Stimulated activated CD8-positive, alpha-beta memory T cell treated with anti-CD3 and anti-CD28 coated beads, Interleukin-4, amount 100 ng/mL, for 24 hours (primary cell): Measurements from ENCODE around the gene MYCBP2.
A peak's percentile ranks its signal among the peaks of the same experiment; 100 is the strongest.
"Not testable (repeated sequence)": the region's sequence is repeated elsewhere in the genome, so short reads cannot be mapped to it uniquely, and the experiment has no call there.

Source experiments
- DNase-seq: peaks from one replicate; pipeline ENCODE4 v3.0.0-alpha.2; 2020; ENCODE audit warnings: low read depth

The MYCBP2 gene

GRCh38 chr13:77335543-77335942, 8.6 kb upstream of the MYCBP2 start:
- DNase-seq, result no peak

GRCh38 chr13:77333594-77333993, 6.7 kb upstream of the MYCBP2 start:
- no peak for DNase-seq

- DNase-seq, result no peak
Measured at GRCh38 chr13:77331421-77331820, 4.5 kb upstream of the MYCBP2 start.

- DNase-seq, result no peak
Measured at GRCh38 chr13:77329911-77330584, 3.2 kb upstream of the MYCBP2 start.

GRCh38 chr13:77329133-77329910, 2.4 kb upstream of the MYCBP2 start:
- peak; percentile 85 for DNase-seq

- DNase-seq, result no peak
Measured at GRCh38 chr13:77328819-77329132, 1.9 kb upstream of the MYCBP2 start.

GRCh38 chr13:77325371-77325980, 1.4 kb downstream of the MYCBP2 start:
- DNase-seq, result no peak

GRCh38 chr13:77323858-77324257, 3.0 kb downstream of the MYCBP2 start:
- DNase-seq, result no peak

- DNase-seq, result no peak
Measured at GRCh38 chr13:77319536-77319935, 7.4 kb downstream of the MYCBP2 start.

GRCh38 chr13:77318741-77319140, 8.2 kb downstream of the MYCBP2 start:
- no peak for DNase-seq

GRCh38 chr13:77316430-77316829, 10.5 kb downstream of the MYCBP2 start:
- DNase-seq, result no peak

- not testable (repeated sequence) for DNase-seq
Measured at GRCh38 chr13:77315509-77315908, 11.4 kb downstream of the MYCBP2 start.

- no peak for DNase-seq
Measured at GRCh38 chr13:77313923-77314322, 13.0 kb downstream of the MYCBP2 start.

- DNase-seq, result no peak
Measured at GRCh38 chr13:77312311-77312710, 14.6 kb downstream of the MYCBP2 start.

GRCh38 chr13:77310579-77311279, 16.2 kb downstream of the MYCBP2 start:
- no peak for DNase-seq

GRCh38 chr13:77310161-77310560, 16.7 kb downstream of the MYCBP2 start:
- no peak for DNase-seq

GRCh38 chr13:77309254-77309653, 17.6 kb downstream of the MYCBP2 start:
- DNase-seq, result no peak

GRCh38 chr13:77306458-77306857, 20.4 kb downstream of the MYCBP2 start:
- DNase-seq, result no peak

GRCh38 chr13:77305266-77305665, 21.6 kb downstream of the MYCBP2 start:
- DNase-seq, result no peak

GRCh38 chr13:77300176-77301037, 26.5 kb downstream of the MYCBP2 start:
- no peak for DNase-seq

- no peak for DNase-seq
Measured at GRCh38 chr13:77299587-77299986, 27.3 kb downstream of the MYCBP2 start.

GRCh38 chr13:77298426-77298825, 28.5 kb downstream of the MYCBP2 start:
- no peak for DNase-seq
